HG03565 (cell line): ENCODE data around the gene LASP1.

Experiments used
- ATAC-seq: cut with Tn5 transposase; IDR thresholded peaks from one replicate; pipeline ENCODE4 v1.9.1; 2021; ENCODE audit warnings: mild to moderate bottlenecking, moderate library complexity; ENCODE audit not compliant: unreplicated experiment

LASP1 gene

DNA sequence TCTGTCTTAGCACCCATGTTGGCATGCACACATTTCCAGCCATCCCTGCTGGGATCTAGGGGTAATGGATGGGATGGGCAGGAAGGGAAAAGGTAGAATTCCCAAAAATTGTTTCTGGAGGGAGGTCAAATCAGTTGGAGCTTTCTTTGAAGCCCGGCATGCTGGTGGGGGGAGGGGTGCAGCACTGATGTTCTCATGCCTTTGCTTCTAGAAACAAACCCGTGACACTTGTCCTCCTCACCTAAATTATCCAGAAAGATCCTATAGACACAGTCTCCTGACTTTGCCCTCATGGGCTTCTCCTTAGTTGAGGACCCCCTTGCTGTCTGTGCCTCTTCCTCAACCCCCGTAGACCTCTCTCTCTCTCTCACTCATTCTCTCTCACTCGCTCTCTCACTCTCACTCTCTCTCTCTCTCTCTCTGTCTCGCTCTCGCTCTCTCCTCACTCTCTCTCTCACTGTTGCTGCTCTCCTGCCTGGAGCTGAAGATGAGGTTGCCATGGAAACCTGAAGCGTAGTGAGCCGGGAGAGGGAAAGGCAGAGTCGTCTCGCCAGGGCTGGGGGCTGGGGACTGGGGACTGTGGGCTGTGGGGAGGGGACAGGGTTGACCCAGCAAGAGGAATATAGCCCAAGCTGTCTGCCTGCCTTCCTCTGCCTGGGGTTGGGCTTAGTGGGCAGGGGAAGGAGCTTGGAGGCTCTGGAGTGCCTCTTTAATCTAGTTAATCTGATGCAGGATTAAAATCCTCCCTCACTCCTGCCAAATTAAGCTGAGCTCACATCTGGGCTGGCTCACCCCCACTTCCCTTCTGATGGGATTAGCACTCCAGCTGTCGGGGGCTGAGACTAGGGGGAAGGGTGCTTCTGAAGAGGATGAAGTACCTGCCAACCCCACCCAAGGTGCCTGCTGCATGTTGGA lies 16.1 kb downstream of the LASP1 start:
- ATAC-seq, result no peak

DNA sequence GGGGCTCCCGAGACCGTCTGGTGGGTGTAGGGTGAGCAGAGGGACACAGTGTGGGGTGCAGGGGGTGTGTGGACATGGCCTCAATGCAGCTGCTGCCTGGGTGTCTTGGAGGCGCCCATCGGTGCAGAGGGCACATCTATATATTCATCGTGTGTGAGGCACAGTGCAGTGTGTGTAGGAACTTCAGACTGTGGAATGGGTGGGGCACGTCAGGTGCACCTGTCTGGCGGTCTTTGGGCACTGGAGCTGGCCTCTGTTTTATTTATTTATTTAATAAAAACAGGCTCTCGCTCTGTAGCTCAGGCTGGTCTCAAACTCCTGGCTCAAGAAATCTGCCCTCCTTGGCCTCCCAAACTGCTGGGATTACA lies 16.8 kb downstream of the LASP1 start:
- no peak for ATAC-seq

DNA sequence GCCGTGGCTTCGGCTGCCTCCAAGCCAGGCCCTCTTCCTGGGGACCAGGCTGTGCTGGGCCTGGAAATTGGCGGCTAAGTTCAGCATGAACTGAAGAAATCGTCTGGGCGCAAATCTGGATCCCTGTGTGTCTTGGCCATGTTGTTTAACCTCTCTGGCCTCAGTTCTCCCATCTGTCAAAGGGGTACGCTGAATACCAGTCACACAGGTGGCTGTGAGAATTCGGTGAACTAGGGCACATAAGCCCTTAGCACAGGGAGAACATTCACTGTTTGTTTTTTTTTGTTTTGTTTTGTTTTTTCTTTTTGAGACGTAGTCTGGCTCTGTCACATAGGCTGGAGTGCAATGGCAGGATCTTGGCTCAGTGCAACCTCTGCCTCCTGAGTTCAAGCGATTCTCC lies 19.0 kb downstream of the LASP1 start:
- no peak for ATAC-seq

DNA sequence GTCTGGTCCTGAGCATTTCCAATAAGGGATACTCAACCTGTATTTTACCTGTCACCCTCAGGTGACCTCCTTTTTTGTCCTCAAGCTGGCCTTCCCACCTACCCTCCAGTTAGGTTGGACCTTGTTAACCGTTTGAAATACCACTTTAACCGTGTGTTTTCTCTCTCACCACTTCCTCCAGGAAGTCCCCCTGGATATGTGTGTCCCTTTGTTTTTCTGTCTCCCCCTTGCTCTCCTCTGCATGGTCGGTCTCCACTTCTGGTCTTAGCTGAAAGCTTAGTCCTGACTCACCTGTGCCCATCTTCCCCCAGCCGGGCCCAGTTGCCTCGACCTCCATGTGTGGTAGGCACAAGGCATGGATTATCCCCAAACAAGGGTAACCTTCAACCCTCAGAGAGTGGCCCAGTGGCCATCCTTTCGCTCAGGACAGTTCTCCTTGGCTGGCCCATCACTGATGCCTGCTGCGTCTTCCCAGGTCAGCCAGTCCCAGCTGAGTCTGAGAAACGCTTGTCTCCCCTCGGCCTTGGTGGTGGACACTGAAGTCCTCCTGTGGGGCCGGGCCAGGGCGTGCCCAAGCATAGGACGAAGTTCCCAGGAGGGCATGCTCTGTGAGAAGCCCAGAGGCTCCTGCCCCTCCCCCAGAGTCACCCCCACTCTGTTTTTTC lies 20.0 kb downstream of the LASP1 start:
- ATAC-seq, result no peak

DNA sequence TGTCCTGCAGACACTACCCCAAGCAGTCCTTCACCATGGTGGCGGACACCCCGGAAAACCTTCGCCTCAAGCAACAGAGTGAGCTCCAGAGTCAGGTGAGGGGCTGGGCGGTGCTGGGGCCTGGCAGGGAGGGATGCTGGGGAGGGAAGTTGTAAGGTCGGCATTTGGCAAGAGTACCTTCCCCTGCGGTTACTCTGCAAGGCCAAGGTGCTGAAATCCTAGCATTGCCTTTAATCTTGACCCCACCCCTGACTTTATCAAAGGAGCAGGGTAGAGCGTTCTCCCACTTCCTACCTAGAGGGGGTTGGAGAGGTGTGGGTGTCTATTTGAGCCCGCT lies 20.5 kb downstream of the LASP1 start:
- ATAC-seq, result no peak

DNA sequence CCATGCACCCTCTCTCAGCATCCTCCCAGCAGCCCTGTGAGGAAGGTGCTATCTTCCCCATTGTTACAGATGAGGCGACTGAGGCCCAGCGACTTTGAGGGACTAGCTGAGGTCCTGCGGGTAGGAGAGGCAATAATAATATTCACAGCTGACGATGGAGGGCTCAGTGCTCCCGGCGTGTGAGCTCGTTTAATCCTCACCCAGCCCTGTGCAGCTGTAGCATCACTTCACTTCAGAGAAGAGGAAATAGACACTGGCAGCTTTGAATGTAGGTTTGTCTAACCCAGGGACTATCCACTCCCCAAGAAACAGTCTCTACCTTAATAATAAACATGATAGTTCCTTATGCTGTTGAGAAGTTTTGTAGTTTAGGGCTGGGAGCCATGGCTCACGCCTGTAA lies 21.6 kb downstream of the LASP1 start:
- no peak for ATAC-seq

DNA sequence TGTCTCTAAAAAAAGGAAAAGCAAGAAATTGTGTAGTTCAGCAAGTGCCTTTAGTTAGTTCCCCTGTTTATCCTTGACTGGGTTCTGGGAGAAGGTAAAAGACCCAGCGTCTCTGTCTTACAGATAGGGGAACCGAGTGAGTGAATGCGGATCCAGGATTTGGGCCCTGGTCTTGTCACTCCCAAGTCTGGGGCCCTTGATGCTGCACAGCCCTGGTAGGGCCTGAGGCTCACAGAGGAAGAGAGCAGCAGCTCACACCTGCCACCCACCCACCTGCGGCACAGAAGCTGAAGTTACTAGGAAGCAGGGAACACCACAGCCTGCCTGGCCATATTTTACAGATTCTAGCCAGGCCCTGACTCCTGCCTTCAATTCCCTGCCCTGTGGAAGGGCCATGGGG lies 22.2 kb downstream of the LASP1 start:
- ATAC-seq, result no peak

DNA sequence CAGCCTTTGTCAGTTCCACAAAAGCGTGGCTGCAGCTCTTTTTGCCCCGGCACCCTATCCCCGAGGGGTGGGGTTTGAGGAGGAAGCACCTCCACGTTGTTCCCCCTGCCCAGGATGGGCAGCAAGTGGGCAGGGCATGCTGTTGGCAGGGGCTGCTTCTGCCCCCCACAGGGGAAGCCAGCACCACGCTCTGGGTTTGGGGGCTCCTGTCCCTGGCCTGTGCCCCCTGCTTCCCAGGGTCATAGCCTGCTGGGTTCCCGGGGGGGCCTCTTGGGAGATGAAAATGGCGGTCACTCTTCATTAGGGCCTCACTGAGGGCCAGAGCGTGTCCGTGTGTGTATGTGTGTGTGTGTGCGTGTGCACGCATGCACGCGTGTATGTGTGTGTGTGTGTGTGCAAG lies 22.8 kb downstream of the LASP1 start:
- no peak for ATAC-seq

DNA sequence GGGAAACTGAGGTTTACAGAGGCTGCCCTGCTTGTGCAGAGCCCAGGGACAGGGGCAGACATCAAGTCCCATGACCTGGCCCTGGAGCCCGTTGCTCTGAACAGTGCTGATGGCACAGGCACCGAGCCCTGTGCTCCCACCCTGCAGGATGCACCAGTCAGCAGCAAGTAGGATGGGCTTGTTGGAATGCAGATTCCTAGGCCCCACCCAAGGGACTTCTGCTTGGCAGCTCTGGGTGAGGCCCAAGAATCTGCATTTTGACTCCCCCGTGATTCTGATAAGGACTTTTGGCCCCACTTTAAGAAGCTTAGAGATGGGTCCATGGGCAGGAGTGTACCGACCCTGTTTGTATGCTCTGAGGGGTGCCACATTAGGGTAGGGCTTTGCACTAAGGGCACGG lies 23.3 kb downstream of the LASP1 start:
- no peak for ATAC-seq

DNA sequence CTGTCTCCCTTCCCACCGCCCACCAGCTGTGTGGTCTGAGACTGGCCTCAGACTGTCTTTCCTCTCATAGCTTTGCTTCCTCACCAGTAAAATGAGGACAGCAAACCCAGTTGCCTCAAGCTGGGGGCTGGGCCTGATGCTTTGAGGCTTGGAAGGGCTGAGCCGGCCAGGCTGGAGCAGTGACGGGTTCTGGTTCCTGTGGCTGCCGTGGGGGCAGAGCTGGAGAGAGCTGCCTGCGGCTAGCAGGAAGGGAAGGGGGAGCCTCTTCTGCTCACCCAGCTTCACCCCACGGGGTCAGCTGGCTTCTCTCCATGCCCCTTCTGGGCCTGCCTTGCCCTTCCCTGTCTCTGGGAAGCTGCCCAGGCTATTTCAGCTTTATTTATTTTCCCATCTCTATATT lies 23.7 kb downstream of the LASP1 start:
- no peak for ATAC-seq

DNA sequence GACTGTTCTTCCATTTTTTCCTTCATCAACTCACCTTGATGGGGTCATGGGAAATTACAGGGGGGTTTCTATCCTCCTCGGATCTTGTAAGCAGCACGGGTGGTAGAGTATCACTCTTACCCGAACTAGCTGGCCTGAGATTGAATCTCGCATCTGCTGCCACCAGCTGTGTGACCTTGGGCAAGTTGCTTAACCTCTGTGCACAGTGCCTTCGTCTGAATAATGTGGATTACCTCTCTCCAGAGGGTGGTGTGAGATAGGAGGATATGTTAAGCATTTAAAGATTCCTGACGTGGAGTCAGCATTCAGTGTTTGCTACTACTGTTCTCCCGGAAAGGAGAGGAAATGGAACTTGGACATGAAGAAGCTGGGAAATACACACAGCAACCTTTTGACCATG lies 24.4 kb downstream of the LASP1 start:
- no peak for ATAC-seq

DNA sequence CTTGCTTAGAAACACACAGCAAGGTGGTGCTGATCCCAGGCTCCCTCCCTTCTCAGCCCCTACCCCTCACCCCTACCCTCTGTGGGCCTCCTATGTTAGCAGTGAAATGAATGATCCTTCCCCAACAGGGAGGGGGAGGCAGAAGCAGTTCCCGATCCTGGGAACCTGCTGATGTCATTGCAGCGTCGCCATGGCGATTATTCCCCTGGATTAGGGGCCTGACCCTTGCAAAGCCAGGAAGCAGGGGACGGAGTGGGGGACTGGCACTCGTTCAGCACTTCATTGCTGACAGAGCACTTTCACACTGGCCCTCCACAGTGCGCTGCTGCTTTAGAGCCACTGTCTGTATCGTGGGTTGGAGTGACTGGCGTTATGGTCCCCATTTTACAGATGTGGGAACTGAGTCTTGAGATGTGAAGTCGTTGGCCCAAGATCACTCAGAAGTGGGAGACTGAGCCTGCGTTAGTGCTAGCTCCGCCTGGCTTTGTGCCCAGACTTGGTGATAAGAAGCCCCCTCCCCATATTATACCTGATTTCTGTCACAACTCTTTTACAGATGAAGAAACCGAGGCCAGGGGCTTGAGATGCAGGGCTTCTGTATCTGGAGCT lies 26.6 kb downstream of the LASP1 start:
- ATAC-seq, result no peak

DNA sequence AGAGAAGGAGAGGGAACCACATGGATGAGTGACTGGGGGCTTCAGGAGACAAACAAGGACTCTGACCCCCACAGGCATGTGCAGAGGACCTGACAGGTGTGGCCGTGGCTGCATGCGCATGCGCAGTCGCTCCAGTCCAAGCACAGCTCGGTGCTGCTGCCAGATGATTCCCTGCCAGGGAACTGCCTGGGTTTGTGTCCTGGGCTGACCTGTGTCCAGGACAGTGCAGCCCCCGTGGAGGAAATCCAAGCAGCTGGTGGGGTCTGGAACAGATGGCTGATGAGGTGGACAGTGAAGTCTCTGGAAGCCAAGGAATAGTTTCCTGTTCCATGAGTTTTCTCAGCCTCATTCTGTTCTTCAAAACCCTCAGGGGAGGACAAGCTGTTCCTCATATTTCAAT lies 27.3 kb downstream of the LASP1 start:
- no peak for ATAC-seq

DNA sequence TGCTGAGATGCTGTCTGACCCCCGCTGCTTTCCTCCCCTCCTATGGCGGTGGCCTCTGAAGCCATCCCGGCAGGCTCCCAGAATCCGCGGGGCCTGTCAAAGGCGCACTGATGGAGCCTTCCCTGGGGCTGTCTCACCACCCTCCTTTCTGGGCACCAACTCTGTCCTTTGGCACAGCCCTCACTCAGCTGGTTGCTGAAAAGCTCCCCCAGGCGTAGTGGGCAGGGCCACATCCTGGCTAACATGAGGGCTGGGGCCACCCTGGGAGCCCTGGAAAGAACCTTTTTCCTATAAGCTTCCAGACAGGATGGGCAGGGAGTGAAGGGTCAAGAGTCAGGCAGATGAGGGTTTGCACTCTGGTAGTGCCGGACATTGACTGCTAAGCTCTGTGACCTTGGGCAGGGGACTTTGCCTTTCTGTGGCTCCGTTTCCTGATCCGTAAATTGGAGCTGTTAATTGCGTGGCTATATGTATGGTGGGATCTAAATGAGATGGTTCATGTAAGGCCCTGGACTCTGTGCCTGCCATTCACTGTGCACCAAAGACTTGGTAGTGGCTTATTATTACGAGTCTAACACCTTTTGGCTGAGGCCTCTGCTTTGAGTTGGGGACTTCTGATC lies 27.9 kb downstream of the LASP1 start:
- no peak for ATAC-seq

DNA sequence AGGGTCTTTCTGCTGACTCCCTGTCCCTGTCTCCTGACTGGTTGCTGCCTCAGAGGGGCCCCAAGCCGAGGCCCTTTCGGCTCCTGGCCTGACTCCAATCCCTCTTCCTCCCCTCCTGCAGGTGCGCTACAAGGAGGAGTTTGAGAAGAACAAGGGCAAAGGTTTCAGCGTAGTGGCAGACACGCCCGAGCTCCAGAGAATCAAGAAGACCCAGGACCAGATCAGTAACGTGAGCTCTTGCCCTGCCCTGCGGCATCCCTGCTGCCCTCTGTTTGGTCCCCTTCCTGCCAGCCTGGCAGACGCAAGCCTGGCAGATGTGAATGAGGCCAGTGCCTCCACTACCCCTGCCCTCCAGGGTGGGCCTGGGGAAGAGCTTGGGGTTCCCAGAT lies 28.4 kb downstream of the LASP1 start:
- ATAC-seq, result peak; percentile 7

DNA sequence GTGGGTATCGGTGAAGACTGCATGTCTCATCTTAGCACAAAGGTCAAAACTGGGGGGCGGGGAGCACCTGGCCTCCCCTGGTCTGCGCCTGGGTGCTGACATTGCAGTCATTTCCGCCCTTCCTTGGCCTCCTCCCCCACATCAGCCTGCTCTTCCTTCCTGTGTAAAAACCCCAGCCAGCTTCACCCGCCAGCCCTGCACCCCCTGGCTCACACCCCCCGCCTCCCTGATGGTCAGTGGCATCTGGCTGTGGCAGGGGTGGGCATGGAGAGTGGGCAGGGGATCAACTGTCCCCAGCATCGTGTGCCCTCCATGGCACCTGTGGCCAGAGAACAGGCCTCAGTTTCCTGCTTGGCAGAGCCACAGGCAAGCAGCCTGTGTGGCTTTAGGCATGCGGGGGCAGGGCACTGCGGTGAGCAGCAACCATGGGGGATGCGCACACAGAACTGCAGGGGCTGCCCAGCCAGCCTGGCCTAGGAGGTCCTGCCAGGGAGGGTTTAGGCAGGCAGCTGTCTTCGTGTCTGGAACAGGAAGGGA lies 29.0 kb downstream of the LASP1 start:
- peak; percentile 72 for ATAC-seq

DNA sequence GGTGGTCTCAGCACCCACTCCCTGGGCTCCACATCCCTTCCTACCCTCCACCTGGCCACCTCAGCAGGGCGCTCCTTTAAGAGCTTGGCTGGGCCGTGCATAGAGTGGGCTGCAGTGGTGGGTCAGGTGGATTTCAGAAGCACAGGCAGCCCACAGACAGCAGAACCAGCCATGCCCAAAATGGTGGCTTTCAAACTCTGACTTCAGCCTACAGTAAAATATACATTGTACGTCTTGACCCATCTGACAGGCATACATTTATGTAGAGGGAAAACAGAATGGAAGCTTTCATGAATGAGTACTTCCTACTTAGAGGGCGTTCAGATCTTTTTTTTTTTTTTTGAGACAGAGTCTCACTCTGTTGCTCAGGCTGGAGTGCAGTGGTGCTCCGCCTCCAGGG lies 29.6 kb downstream of the LASP1 start:
- ATAC-seq, result no peak

DNA sequence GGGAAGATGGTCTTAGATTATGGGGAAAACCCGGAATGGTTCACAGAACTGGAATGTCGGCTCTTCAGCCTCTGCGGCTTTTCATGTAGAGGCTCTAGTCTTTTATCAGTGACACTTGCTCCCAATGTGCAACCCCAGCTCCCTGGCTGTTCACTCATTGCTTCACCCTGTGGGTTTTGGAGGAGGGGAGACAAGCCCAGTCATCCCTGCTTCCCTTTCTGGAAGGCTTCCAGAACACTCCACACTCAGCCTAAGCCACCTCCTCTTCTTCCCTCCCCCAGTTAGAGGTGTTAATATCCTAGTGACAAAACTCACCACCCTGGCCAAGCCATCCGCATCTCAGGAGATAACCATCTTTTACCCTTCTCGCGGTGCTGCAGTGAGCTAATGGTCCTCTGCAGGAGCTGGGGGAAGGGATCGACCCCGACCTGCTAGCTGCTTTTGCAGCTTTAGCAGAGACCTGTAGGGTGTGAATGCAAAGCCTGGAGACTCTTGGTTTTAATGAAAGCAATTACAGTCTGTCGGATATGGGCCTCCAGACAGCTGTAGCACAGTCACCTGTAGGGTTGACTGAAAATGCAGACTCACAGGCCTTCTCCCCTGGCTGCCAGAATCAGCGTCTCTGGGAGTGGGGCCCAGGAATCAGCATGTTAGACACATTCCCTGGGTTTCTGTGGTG lies 31.3 kb downstream of the LASP1 start:
- ATAC-seq, result no peak

DNA sequence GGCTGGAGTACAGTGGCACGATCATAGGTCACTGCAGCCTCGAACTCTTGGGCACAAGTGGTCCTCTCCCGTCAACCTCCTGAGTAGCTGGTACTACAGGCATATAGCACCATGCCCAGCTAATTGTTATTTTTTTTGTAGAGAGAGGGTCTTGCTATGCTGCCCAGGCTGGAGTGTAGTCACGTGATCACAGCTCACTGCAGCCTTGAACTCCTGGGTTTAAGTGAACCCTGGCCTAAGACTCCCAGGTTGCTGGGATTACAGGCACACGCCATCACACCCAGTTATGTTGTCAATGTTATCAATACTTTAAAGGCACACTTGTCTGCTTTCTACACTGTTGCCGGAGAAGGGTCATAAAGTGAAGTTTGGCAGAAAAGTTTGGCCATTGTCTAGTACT lies 33.5 kb downstream of the LASP1 start:
- no peak for ATAC-seq

DNA sequence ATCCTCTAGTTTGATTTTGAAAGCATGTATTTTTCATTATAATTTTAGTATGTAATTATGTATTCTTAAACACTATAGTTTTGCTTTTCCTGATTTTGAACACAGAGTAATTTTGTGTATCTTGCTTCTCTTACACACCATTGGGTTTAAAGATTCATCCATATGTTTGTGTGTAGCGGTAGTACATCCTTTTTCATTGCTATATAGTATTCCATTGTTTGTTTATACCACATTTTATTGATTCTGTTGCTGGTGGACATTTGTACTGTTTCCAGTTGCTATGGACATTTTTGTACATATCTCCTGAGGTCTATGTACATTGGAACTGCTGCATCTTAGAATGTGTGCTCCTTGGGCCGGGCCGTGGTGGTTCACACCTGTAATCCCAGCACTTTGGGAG lies 35.0 kb downstream of the LASP1 start:
- no peak for ATAC-seq

DNA sequence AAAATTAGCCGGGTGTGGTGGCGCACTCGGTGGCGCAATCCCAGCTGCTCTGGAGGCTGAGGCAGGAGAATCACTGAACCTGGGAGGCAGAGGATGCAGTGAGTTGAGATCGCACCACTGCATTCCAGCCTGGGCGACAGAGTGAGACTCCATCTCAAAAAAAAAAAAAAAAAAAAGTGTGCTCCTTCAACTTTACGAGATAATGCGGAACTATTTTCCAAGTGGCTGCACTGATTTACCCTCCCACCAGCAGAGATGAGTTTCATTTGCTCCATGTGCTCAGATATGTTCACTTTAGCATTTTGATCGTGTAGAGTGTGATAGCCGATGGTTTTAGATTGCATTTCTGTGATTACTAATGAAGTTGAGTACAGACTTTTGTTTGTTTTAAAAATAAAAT lies 35.5 kb downstream of the LASP1 start:
- no peak for ATAC-seq
